Panc1 (cell line): ENCODE results near the gene ALDH2. TPM values are rescaled to one million over a fixed set of nuclear protein-coding genes. Genes with fewer than 3 reads are reported as not detected.

Experiments
- ATAC-seq: fragments of 200-7000 bp; cut with Tn5 transposase; 2 replicates; pipeline ENCODE4 v1.9.1; 2020; ENCODE audit warnings: mild to moderate bottlenecking, moderate library complexity
- BruUV-seq: library from RNA; stranded (reverse); fragments of 400-500 nt; replicated peaks from 2 replicates; lab custom pipeline; 2021; lab: Mats Ljungman, UMichigan
- CTCF ChIA-PET: fragments of 300-600 bp; sonication (Branson Sonifier 250); formaldehyde crosslinking; loops from one replicate; lab custom pipeline; 2022; ENCODE audit warnings: antibody characterized with exemption; lab: Charles Lee
- POLR2A ChIA-PET: fragments of 300-600 bp; sonication (Branson Sonifier 250); formaldehyde crosslinking; loops from one replicate; lab custom pipeline; 2022; ENCODE audit warnings: antibody characterized with exemption; lab: Charles Lee
- DNase-seq: peaks from one replicate; pipeline ENCODE4 v3.0.0-alpha.2; 2010; ENCODE audit warnings: low read depth, low spot score
- H3K27ac ChIP-seq: 2 replicates; pipeline ENCODE4 v1.5.1; 2011; ENCODE audit warnings: mild to moderate bottlenecking, low read length, inconsistent platforms
- H3K27me3 ChIP-seq: fragments of 200-500 bp; sonication (Bioruptor generic); 2 replicates; pipeline ENCODE4 v1.6.0; 2014; ENCODE audit warnings: low read length, inconsistent platforms; ENCODE audit not compliant: control insufficient read depth, insufficient read depth
- H3K36me3 ChIP-seq: fragments of 200-500 bp; sonication (Bioruptor generic); 2 replicates; pipeline ENCODE4 v1.5.1; 2014; ENCODE audit warnings: inconsistent platforms, mild to moderate bottlenecking, low read length, moderate library complexity; ENCODE audit not compliant: control insufficient read depth, insufficient read depth
- H3K4me1 ChIP-seq: 2 replicates; pipeline ENCODE4 v1.5.1; 2011; ENCODE audit warnings: inconsistent platforms, mild to moderate bottlenecking, low read length, moderate library complexity; ENCODE audit not compliant: control insufficient read depth, insufficient read depth
- H3K4me3 ChIP-seq, 2 experiments: 2 replicates each; pipeline ENCODE4 v1.5.1; 2011 to 2012; ENCODE audit warnings: low read depth in 2 of 2, low read length in 2 of 2, mild to moderate bottlenecking in 2 of 2, inconsistent platforms in 1 of 2, moderate library complexity in 1 of 2
- H3K9me3 ChIP-seq: fragments of 200-500 bp; sonication (Bioruptor generic); 2 replicates; pipeline ENCODE4 v1.5.1; 2014; ENCODE audit warnings: low read depth, mild to moderate bottlenecking, inconsistent platforms, low read length, moderate library complexity; ENCODE audit not compliant: control insufficient read depth, insufficient read depth
- CTCF ChIP-seq: fragments of 450-650 bp; IDR thresholded peaks from 2 replicates; pipeline ENCODE4 v1.5.1; 2017; ENCODE audit warnings: mild to moderate bottlenecking
- POLR2AphosphoS5 ChIP-seq: IDR thresholded peaks from 2 replicates; pipeline ENCODE4 v1.6.1; 2012; ENCODE audit warnings: mild to moderate bottlenecking, low read depth, low read length, moderate library complexity
- REST ChIP-seq, 2 experiments: IDR thresholded peaks; 2 replicates each; pipeline ENCODE4 v1.6.1; 2011 to 2012; ENCODE audit warnings: low read depth in 2 of 2, control low read depth in 1 of 2, low read length in 1 of 2, mild to moderate bottlenecking in 1 of 2, moderate library complexity in 1 of 2; ENCODE audit not compliant: insufficient read depth in 1 of 2
- SIN3A ChIP-seq: IDR thresholded peaks from 2 replicates; pipeline ENCODE4 v1.6.1; 2012; ENCODE audit warnings: low read depth, mild to moderate bottlenecking, low read length, moderate library complexity, borderline replicate concordance; ENCODE audit not compliant: insufficient read depth
- TCF7L2 ChIP-seq: IDR thresholded peaks from 2 replicates; pipeline ENCODE4 v1.6.1; 2011; ENCODE audit warnings: mild to moderate bottlenecking, low read depth, low read length, inconsistent platforms
- in situ Hi-C: cut with HindIII; loops from 2 replicates; pipeline ENCODE4 v1.10.0; 2016; ENCODE audit warnings: low sequenced_read_pairs, low pct_unique_long_range_greater_than_20kb
- intact Hi-C: fragments of 100-400 bp; cut with micrococcal nuclease; formaldehyde crosslinking; loops from one replicate; pipeline ENCODE4 v1.10.0; 2022; ENCODE audit not compliant: unreplicated experiment
- total RNA-seq: library from RNA; stranded (reverse); gene quantifications from one replicate; pipeline ENCODE4 v1.2.1, GENCODE V29; 2021; ENCODE audit not compliant: unreplicated experiment

Gene ALDH2
- total RNA-seq, 1 experiment from 2014 or later: 9.0 TPM

- in situ Hi-C loops (no loop called here), intact Hi-C loops (no loop called here)
- DNase-seq (no peak), ATAC-seq (no peak)
- H3K27ac ChIP-seq: no peak overlapping the region
- H3K4me1 ChIP-seq: peaks cover 2% of the 10 kb centered on the region; the same call in 1 of the 2 replicates
- CTCF ChIA-PET: no interaction called here
- POLR2A ChIA-PET: interaction anchor here (0.7 kb wide), 1 partner anchor 11 kb away, joined by 3 read pairs; no protein-coding TSS in a partner anchor
- no peaks in the 10 kb centered on the region for H3K36me3 ChIP-seq
- no peak for TF ChIP-seq SIN3A
- H3K4me3 ChIP-seq: no peak overlapping the region
- no peaks in the 10 kb centered on the region for H3K27me3 ChIP-seq
- no TSS peak for BruUV-seq
- H3K9me3 ChIP-seq: no peaks in the 10 kb centered on the region
These were observed 23.0 kb downstream of the ALDH2 start for GRCh38 chr12:111789779-111790178.

GRCh38 chr12:111791507-111791906 is 24.8 kb downstream of the ALDH2 start:
- no peak overlapping the region for H3K27ac ChIP-seq
- peaks cover 2% of the 10 kb centered on the region; the same call in 1 of the 2 replicates for H3K4me1 ChIP-seq
- H3K27me3 ChIP-seq: no peaks in the 10 kb centered on the region
- no peak for DNase-seq
- no peaks in the 10 kb centered on the region for H3K36me3 ChIP-seq
- BruUV-seq: no TSS peak
- intact Hi-C loops (no loop called here), in situ Hi-C loops (no loop called here)
- POLR2A ChIA-PET: interaction anchor here (0.7 kb wide), 1 partner anchor 376 kb away, joined by 5 read pairs; no protein-coding TSS in a partner anchor
- H3K9me3 ChIP-seq: no peaks in the 10 kb centered on the region
- TF ChIP-seq SIN3A (no peak), POLR2AphosphoS5 (no peak), REST (IDR thresholded peaks at IDR 0.05; ENCODE audit: insufficient read depth in 1 of 2, low read depth in 2 of 2, low read length in 1 of 2) (no peak), TCF7L2 (no peak), CTCF (no peak)
- no peak overlapping the region for H3K4me3 ChIP-seq
- CTCF ChIA-PET: no interaction called here
- no peak for ATAC-seq

GRCh38 chr12:111792155-111792855 is 25.6 kb downstream of the ALDH2 start:
- DNase-seq (no peak), ATAC-seq (no peak)
- intact Hi-C loops (no loop called here), in situ Hi-C loops (no loop called here)
- H3K27me3 ChIP-seq: no peaks in the 10 kb centered on the region
- no peak for TF ChIP-seq SIN3A
- no peak for TF ChIP-seq REST (IDR thresholded peaks at IDR 0.05; ENCODE audit: insufficient read depth in 1 of 2, low read depth in 2 of 2, low read length in 1 of 2)
- no peak for TF ChIP-seq CTCF
- TF ChIP-seq POLR2AphosphoS5: no peak
- TF ChIP-seq TCF7L2: no peak
- peaks cover 2% of the 10 kb centered on the region; the same call in 1 of the 2 replicates for H3K4me1 ChIP-seq
- no peaks in the 10 kb centered on the region for H3K9me3 ChIP-seq
- BruUV-seq: no TSS peak
- no peaks in the 10 kb centered on the region for H3K36me3 ChIP-seq
- no peak overlapping the region for H3K27ac ChIP-seq
- CTCF ChIA-PET: no interaction called here
- no peak overlapping the region for H3K4me3 ChIP-seq
- POLR2A ChIA-PET: no interaction called here
